Neural cell (in vitro differentiated cells): ENCODE measurements around the gene MOB3B. TPM values are rescaled to one million over a fixed set of nuclear protein-coding genes. Genes with fewer than 3 reads are reported as not detected.

Experiments
- H2AFZ ChIP-seq: fragments of 200-600, 300-800 bp; sonication (generic), shearing (Covaris generic); 2 replicates; pipeline ENCODE4 v1.6.0; 2014; ENCODE audit warnings: low read depth, mild to moderate bottlenecking, antibody characterized with exemption, low read length, moderate library complexity
- H3F3A ChIP-seq: fragments of 200-600 bp; shearing (Covaris generic); 2 replicates; pipeline ENCODE4 v1.6.1; 2016; ENCODE audit warnings: mild to moderate bottlenecking, moderate library complexity, mixed read lengths, antibody characterized with exemption, low read length; ENCODE audit not compliant: insufficient read depth, poor library complexity, severe bottlenecking
- H3K27ac ChIP-seq: fragments of 200-600, 300-800 bp; sonication (generic), shearing (Covaris generic); 2 replicates; pipeline ENCODE4 v1.5.1; 2014; ENCODE audit warnings: mild to moderate bottlenecking, low read length, moderate library complexity
- H3K27me3 ChIP-seq: fragments of 300-800, 200-600 bp; sonication (generic), shearing (Covaris generic); 2 replicates; pipeline ENCODE4 v1.6.0; 2014; ENCODE audit warnings: mild to moderate bottlenecking, low read depth, low read length, moderate library complexity; ENCODE audit not compliant: insufficient read depth
- H3K36me3 ChIP-seq: fragments of 300-800, 200-600 bp; sonication (generic), shearing (Covaris generic); 2 replicates; pipeline ENCODE4 v1.5.1; 2014; ENCODE audit warnings: mild to moderate bottlenecking, antibody characterized with exemption, low read length, moderate library complexity; ENCODE audit not compliant: insufficient read depth
- H3K4me2 ChIP-seq: fragments of 300-800, 200-600 bp; sonication (generic), shearing (Covaris generic); 2 replicates; pipeline ENCODE4 v1.6.0; 2014; ENCODE audit warnings: mild to moderate bottlenecking, low read length
- H3K4me3 ChIP-seq: fragments of 300-800, 200-600 bp; sonication (generic), shearing (Covaris generic); 2 replicates; pipeline ENCODE4 v1.5.1; 2014; ENCODE audit warnings: mild to moderate bottlenecking, low read length, moderate library complexity
- H3K79me2 ChIP-seq: fragments of 200-600 bp; shearing (Covaris generic); replicated peaks from 2 replicates; pipeline ENCODE4 v1.6.0; 2014; ENCODE audit warnings: mild to moderate bottlenecking, low read length, moderate library complexity; ENCODE audit not compliant: insufficient read depth
- H3K9ac ChIP-seq: fragments of 300-800, 200-600 bp; sonication (generic), shearing (Covaris generic); 2 replicates; pipeline ENCODE4 v1.6.1; 2016; ENCODE audit warnings: mild to moderate bottlenecking, low read length, mixed read lengths
- H3K9me2 ChIP-seq: fragments of 200-600 bp; shearing (Covaris generic); 2 replicates; pipeline ENCODE4 v1.6.1; 2016; ENCODE audit warnings: mild to moderate bottlenecking, low read length, mixed read lengths; ENCODE audit not compliant: insufficient read depth
- H3K9me3 ChIP-seq: fragments of 200-600, 300-800 bp; sonication (generic), shearing (Covaris generic); 2 replicates; pipeline ENCODE4 v1.6.1; 2016; ENCODE audit warnings: mild to moderate bottlenecking, mixed run types, low read length, moderate library complexity, mixed read lengths
- H4K20me1 ChIP-seq: fragments of 200-600 bp; shearing (Covaris generic); 2 replicates; pipeline ENCODE4 v1.6.1; 2016; ENCODE audit warnings: mild to moderate bottlenecking, mixed run types; ENCODE audit not compliant: insufficient read depth
- CTCF ChIP-seq: fragments of 450-650 bp; IDR thresholded peaks from 2 replicates; pipeline ENCODE4 v1.5.1; 2014; ENCODE audit warnings: antibody characterized with exemption, mild to moderate bottlenecking, moderate library complexity; ENCODE audit not compliant: poor library complexity, severe bottlenecking
- EP300 ChIP-seq: fragments of 450-650 bp; conservative IDR thresholded peaks from 2 replicates; pipeline ENCODE4 v1.6.1; 2014; ENCODE audit warnings: antibody characterized with exemption, mild to moderate bottlenecking, moderate library complexity; ENCODE audit not compliant: poor library complexity, severe bottlenecking
- EZH2 ChIP-seq: fragments of 200-600, 300-800 bp; shearing (Covaris generic), sonication (generic); IDR thresholded peaks from 2 replicates; pipeline ENCODE4 v1.6.1; 2014; ENCODE audit warnings: antibody characterized with exemption, low read length, borderline replicate concordance, mild to moderate bottlenecking; ENCODE audit not compliant: insufficient read depth, poor library complexity, severe bottlenecking
- MXI1 ChIP-seq: fragments of 450-650 bp; conservative IDR thresholded peaks from 2 replicates; pipeline ENCODE4 v1.6.1; 2014; ENCODE audit warnings: antibody characterized with exemption, mild to moderate bottlenecking; ENCODE audit not compliant: poor library complexity, severe bottlenecking
- POLR2AphosphoS5 ChIP-seq: IDR thresholded peaks from 2 replicates; pipeline ENCODE4 v1.6.1; 2012
- RAD21 ChIP-seq: fragments of 450-650 bp; conservative IDR thresholded peaks from 2 replicates; pipeline ENCODE4 v1.6.1; 2014; ENCODE audit warnings: antibody characterized with exemption, mild to moderate bottlenecking, moderate library complexity
- REST ChIP-seq: IDR thresholded peaks from 2 replicates; pipeline ENCODE4 v1.6.1; 2012; ENCODE audit warnings: borderline replicate concordance
- SMC3 ChIP-seq: fragments of 450-650 bp; conservative IDR thresholded peaks from 2 replicates; pipeline ENCODE4 v1.6.1; 2014; ENCODE audit warnings: antibody characterized with exemption, mild to moderate bottlenecking, moderate library complexity; ENCODE audit not compliant: poor library complexity
- TAF1 ChIP-seq: IDR thresholded peaks from 2 replicates; pipeline ENCODE4 v1.6.1; 2012; ENCODE audit warnings: low read depth
- polyA plus RNA-seq: library from polyadenylated mRNA; depleted of rRNA; stranded (reverse); fragments of >200 nt; gene quantifications from 2 replicates; pipeline ENCODE4 v1.2.3, GENCODE V29; 2014

Gene MOB3B
- polyA plus RNA-seq, 1 donor from 2014 or later: 1.8 TPM

- TF ChIP-seq SMC3 (no peak), CTCF (no peak), EZH2 (no peak), MXI1 (no peak), POLR2AphosphoS5 (no peak), RAD21 (no peak), TAF1 (no peak), REST (no peak), EP300 (no peak)
- Histone ChIP-seq H3K36me3 (no peaks in the 10 kb centered on the region), H3K27ac (no peak overlapping the region), H3K4me3 (no peak overlapping the region), H3K9me2 (no peaks in the 10 kb centered on the region), H3K9ac (no peak overlapping the region), H2AFZ (no peak overlapping the region), H3K79me2 (no peaks in the 10 kb centered on the region), H3K27me3 (no peaks in the 10 kb centered on the region), H3F3A (no peaks in the 10 kb centered on the region), H3K9me3 (no peaks in the 10 kb centered on the region), H4K20me1 (no peaks in the 10 kb centered on the region), H3K4me2 (no peak overlapping the region)
Measured at GRCh38 chr9:27303219-27303618, 226.4 kb downstream of the MOB3B start.

- H2AFZ ChIP-seq: no peak within 1 kb of the TSS
- H3K79me2 ChIP-seq: no peaks in the 10 kb centered on the region
- TF ChIP-seq POLR2AphosphoS5 (no peak), REST (no peak), EP300 (no peak), SMC3 (no peak), TAF1 (no peak), MXI1 (no peak), EZH2 (no peak), RAD21 (no peak)
- no peak within 1 kb of the TSS for H3K4me2 ChIP-seq
- no peak within 1 kb of the TSS for H3K4me3 ChIP-seq
- no peak within 1 kb of the TSS for H3K9ac ChIP-seq
- no peaks in the 10 kb centered on the region for H3K9me3 ChIP-seq
- H3K27me3 ChIP-seq: no peaks in the 10 kb centered on the region
- no peaks in the 10 kb centered on the region for H3K36me3 ChIP-seq
- no peaks in the 10 kb centered on the region for H3K9me2 ChIP-seq
- no peaks in the 10 kb centered on the region for H4K20me1 ChIP-seq
- H3F3A ChIP-seq: no peaks in the 10 kb centered on the region
- H3K27ac ChIP-seq: no peak within 1 kb of the TSS
Measured at GRCh38 chr9:27297050-27297449, 232.6 kb downstream of the MOB3B start, which contains the start of gene EQTN. TSS of gene EQTN (minus strand) at chr9:27297150. CDS start at chr9:27297055, 95 bp downstream.
